IPS-18c (cell line): ENCODE results near the gene GMPR.

Experiments
- H3K4me3 ChIP-seq: 2 replicates; pipeline ENCODE4 v1.7.0; 2013; ENCODE audit warnings: low read depth, mild to moderate bottlenecking, low read length, moderate library complexity; ENCODE audit not compliant: insufficient read depth
- H3K9me3 ChIP-seq: one replicate; pipeline ENCODE4 v1.6.1; 2013; ENCODE audit warnings: mild to moderate bottlenecking, low read length, moderate library complexity; ENCODE audit not compliant: control insufficient read depth, insufficient read depth

The GMPR gene

DNA sequence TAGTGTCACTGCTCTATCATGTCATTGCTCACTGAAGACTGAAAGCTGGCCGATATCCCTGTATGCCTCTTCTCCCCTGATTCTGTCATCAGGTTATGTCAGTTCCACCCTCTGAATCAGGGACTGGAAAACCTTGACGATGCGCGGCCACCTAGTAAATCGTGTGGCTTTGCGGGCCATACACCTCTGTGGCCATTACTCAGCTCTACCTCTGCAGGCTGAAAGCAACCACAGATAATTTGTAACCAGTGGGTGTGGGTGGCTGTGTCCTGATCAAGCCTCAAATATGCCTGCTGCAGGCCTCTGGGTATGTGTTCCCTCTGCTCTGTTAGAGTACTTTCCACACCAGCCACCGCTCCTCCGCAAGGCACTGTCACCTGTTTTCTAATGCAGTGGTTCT lies 105.2 kb downstream of the GMPR start:
- Histone ChIP-seq H3K9me3 (no peaks in the 10 kb centered on the region), H3K4me3 (no peak overlapping the region)

DNA sequence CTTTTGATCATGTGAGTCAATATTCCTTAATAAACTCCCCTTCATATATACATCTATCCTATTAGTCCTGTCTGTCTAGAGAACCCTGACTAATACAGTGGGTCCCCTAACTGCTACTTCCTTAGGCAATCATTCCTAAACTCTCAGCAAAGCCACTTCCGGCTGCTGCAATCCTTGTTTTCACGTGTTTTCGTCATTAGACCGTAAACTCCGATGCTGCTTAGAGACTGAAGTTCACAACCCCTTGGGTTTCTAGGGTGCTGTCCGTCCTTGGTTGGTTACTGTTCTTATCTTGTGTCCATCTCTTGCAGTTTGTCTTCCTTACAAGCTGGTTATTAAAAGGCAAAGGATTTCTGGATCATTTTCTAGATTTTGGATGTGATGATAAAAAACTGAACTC lies 106.4 kb downstream of the GMPR start:
- no peaks in the 10 kb centered on the region for H3K9me3 ChIP-seq
- H3K4me3 ChIP-seq: no peak overlapping the region
